ENCODE data around the gene NANOS1.

GRCh38 chr10:119073584-119073983 is 44.1 kb downstream of the NANOS1 start:
- TF ChIP-seq, protein P1, sequence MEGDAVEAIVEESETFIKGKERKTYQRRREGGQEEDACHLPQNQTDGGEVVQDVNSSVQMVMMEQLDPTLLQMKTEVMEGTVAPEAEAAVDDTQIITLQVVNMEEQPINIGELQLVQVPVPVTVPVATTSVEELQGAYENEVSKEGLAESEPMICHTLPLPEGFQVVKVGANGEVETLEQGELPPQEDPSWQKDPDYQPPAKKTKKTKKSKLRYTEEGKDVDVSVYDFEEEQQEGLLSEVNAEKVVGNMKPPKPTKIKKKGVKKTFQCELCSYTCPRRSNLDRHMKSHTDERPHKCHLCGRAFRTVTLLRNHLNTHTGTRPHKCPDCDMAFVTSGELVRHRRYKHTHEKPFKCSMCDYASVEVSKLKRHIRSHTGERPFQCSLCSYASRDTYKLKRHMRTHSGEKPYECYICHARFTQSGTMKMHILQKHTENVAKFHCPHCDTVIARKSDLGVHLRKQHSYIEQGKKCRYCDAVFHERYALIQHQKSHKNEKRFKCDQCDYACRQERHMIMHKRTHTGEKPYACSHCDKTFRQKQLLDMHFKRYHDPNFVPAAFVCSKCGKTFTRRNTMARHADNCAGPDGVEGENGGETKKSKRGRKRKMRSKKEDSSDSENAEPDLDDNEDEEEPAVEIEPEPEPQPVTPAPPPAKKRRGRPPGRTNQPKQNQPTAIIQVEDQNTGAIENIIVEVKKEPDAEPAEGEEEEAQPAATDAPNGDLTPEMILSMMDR (IDR thresholded peaks at IDR 0.05; ENCODE audit: low read depth, low read length) = no peak
- TF ChIP-seq EZH2phosphoT487 (IDR thresholded peaks at IDR 0.05; ENCODE audit: low read depth) = no peak
